IMR-90 (cell line): ENCODE results near the gene CCDC97. TPM values are rescaled to one million over a fixed set of nuclear protein-coding genes. Genes with fewer than 3 reads are reported as not detected.

ENCODE experiments used
- ATAC-seq: fragments of 200-7000 bp; cut with Tn5 transposase; 2 replicates; pipeline ENCODE4 v1.9.1; 2020; ENCODE audit warnings: low read depth, mild to moderate bottlenecking, moderate library complexity
- BruUV-seq: library from RNA; stranded (reverse); fragments of 400-500 nt; replicated peaks from 2 replicates; lab custom pipeline; 2021; lab: Mats Ljungman, UMichigan
- CTCF ChIA-PET: fragments of 300-600 bp; formaldehyde crosslinking; extraction: SDS; loops from one replicate; lab custom pipeline; 2021; ENCODE audit warnings: antibody characterized with exemption; lab: Yijun Ruan, JAX
- POLR2A ChIA-PET: fragments of 300-600 bp; sonication (Branson Sonifier 250); formaldehyde crosslinking; loops from one replicate; lab custom pipeline; 2022; ENCODE audit warnings: antibody characterized with exemption; ENCODE audit not compliant: unreplicated experiment; lab: Charles Lee
- DNase-seq: peaks from one replicate; pipeline ENCODE4 v3.0.0; 2013
- H2AFZ ChIP-seq: replicated peaks from 2 replicates; pipeline ENCODE3; 2013; ENCODE audit warnings: low read length, mild to moderate bottlenecking; ENCODE audit not compliant: poor library complexity
- H2AK5ac ChIP-seq: 2 replicates; pipeline ENCODE4 v1.6.1; 2013; ENCODE audit warnings: low read depth, low read length, inconsistent platforms
- H2AK9ac ChIP-seq: replicated peaks from 2 replicates; pipeline ENCODE3; 2013; ENCODE audit warnings: mild to moderate bottlenecking, low read depth, low read length, moderate library complexity; ENCODE audit not compliant: poor library complexity
- H2BK120ac ChIP-seq: 2 replicates; pipeline ENCODE4 v1.6.1; 2013; ENCODE audit warnings: low read depth, low read length, inconsistent platforms
- H2BK15ac ChIP-seq: 3 replicates; pipeline ENCODE4 v1.6.1; 2013; ENCODE audit warnings: low read depth, low read length, inconsistent platforms
- H2BK20ac ChIP-seq: 2 replicates; pipeline ENCODE4 v1.6.1; 2013; ENCODE audit warnings: low read depth, mild to moderate bottlenecking, inconsistent platforms, low read length, moderate library complexity
- H2BK5ac ChIP-seq: 2 replicates; pipeline ENCODE4 v1.6.1; 2013; ENCODE audit warnings: mild to moderate bottlenecking, low read depth, low read length, inconsistent platforms; ENCODE audit not compliant: poor library complexity, severe bottlenecking
- H3K14ac ChIP-seq: replicated peaks from 2 replicates; pipeline ENCODE4 v1.6.1; 2013; ENCODE audit warnings: low read depth, low read length, inconsistent platforms
- H3K18ac ChIP-seq: 2 replicates; pipeline ENCODE4 v1.6.1; 2013; ENCODE audit warnings: low read depth, low read length, control low read depth
- H3K23ac ChIP-seq: 2 replicates; pipeline ENCODE4 v1.6.1; 2013; ENCODE audit warnings: low read depth, low read length, inconsistent platforms
- H3K27ac ChIP-seq: 2 replicates; pipeline ENCODE4 v1.5.1; 2013; ENCODE audit warnings: mild to moderate bottlenecking, control low read depth, low read length; ENCODE audit not compliant: insufficient read depth
- H3K27me3 ChIP-seq: 2 replicates; pipeline ENCODE4 v1.6.1; 2013; ENCODE audit warnings: low read length; ENCODE audit not compliant: control insufficient read depth, insufficient read depth
- H3K36me3 ChIP-seq: 2 replicates; pipeline ENCODE4 v1.6.1; 2013; ENCODE audit warnings: low read length, mixed read lengths; ENCODE audit not compliant: control insufficient read depth, insufficient read depth
- H3K4ac ChIP-seq: 2 replicates; pipeline ENCODE4 v1.6.1; 2013; ENCODE audit warnings: low read depth, low read length, inconsistent platforms
- H3K4me1 ChIP-seq: 2 replicates; pipeline ENCODE4 v1.6.1; 2013; ENCODE audit warnings: low read length, mixed read lengths; ENCODE audit not compliant: control insufficient read depth, insufficient read depth
- H3K4me2 ChIP-seq: 2 replicates; pipeline ENCODE4 v1.6.1; 2013; ENCODE audit warnings: low read depth, mild to moderate bottlenecking, control low read depth, low read length, moderate library complexity
- H3K4me3 ChIP-seq: 2 replicates; pipeline ENCODE4 v1.5.1; 2013; ENCODE audit warnings: low read depth, mild to moderate bottlenecking, control low read depth, low read length, moderate library complexity; ENCODE audit not compliant: insufficient read depth
- H3K56ac ChIP-seq: 2 replicates; pipeline ENCODE4 v1.6.1; 2013; ENCODE audit warnings: low read length, inconsistent platforms; ENCODE audit not compliant: insufficient read depth; ENCODE audit errors: extremely low read depth
- H3K79me1 ChIP-seq, 2 experiments: 2 replicates each; pipeline ENCODE4 v1.6.1; 2013; ENCODE audit warnings: low read length in 2 of 2, inconsistent platforms in 1 of 2, low read depth in 1 of 2
- H3K9ac ChIP-seq: 2 replicates; pipeline ENCODE4 v1.6.1; 2013; ENCODE audit warnings: low read depth, low read length, control low read depth
- H3K9me1 ChIP-seq: 2 replicates; pipeline ENCODE4 v1.6.1; 2013; ENCODE audit warnings: low read length, inconsistent platforms; ENCODE audit not compliant: insufficient read depth
- H3K9me3 ChIP-seq: 2 replicates; pipeline ENCODE4 v1.6.1; 2013; ENCODE audit warnings: low read length; ENCODE audit not compliant: control insufficient read depth, insufficient read depth
- H4K20me1 ChIP-seq: 2 replicates; pipeline ENCODE4 v1.6.1; 2013; ENCODE audit warnings: low read length, inconsistent platforms; ENCODE audit not compliant: insufficient read depth
- H4K5ac ChIP-seq: 2 replicates; pipeline ENCODE4 v1.6.1; 2013; ENCODE audit warnings: mild to moderate bottlenecking, low read depth, low read length, control low read depth
- H4K8ac ChIP-seq, 2 experiments: 2 replicates each; pipeline ENCODE4 v1.6.1; 2013; ENCODE audit warnings: low read depth in 2 of 2, low read length in 2 of 2, control low read depth in 1 of 2, inconsistent platforms in 1 of 2
- H4K91ac ChIP-seq: 2 replicates; pipeline ENCODE4 v1.6.1; 2013; ENCODE audit warnings: low read depth, low read length, inconsistent platforms; ENCODE audit not compliant: insufficient read depth
- ELK1 ChIP-seq: fragments of 150-350 bp; IDR thresholded peaks from 2 replicates; pipeline ENCODE4 v1.6.1; 2016; ENCODE audit warnings: low read depth, mild to moderate bottlenecking, low read length, moderate library complexity, borderline replicate concordance
- NFE2L2 ChIP-seq: fragments of 150-350 bp; IDR thresholded peaks from 2 replicates; pipeline ENCODE4 v1.6.1; 2016; ENCODE audit warnings: low read depth, mild to moderate bottlenecking, low read length
- RAD21 ChIP-seq: IDR thresholded peaks from 2 replicates; pipeline ENCODE4 v1.6.1; 2012; ENCODE audit warnings: low read length, improper control_type of control experiment
- RFX5 ChIP-seq: IDR thresholded peaks from 2 replicates; pipeline ENCODE4 v1.8.0; 2012; ENCODE audit warnings: low read depth, mild to moderate bottlenecking, low read length, moderate library complexity
- WGBS, 2 experiments: methylation state at CpG; one replicate each; pipeline versions ENCODE4 v1.1.5 to v1.1.7; 2013; ENCODE audit warnings: missing lambda C conversion rate in 2 of 2; ENCODE audit not compliant: insufficient read length in 1 of 2; ENCODE audit errors: extremely low coverage in 2 of 2; 5-methylcytosine and 5-hydroxymethylcytosine counted together
- dilution Hi-C: fragments of 300-500 bp; cut with HindIII; formaldehyde crosslinking; loops from one replicate; pipeline ENCODE4 v1.14.3; 2018; ENCODE audit warnings: low sequenced_read_pairs; ENCODE audit not compliant: unreplicated experiment
- in situ Hi-C: fragments of 300-500 bp; cut with MboI; formaldehyde crosslinking; loops from 3 replicates; pipeline ENCODE4 v1.14.3; 2019; ENCODE audit warnings: low sequenced_read_pairs, inconsistent platforms, mixed read lengths
- intact Hi-C: fragments of 100-400 bp; cut with micrococcal nuclease; formaldehyde crosslinking; loops from 2 replicates; pipeline ENCODE4 v1.10.0; 2022
- polyA plus RNA-seq, 3 experiments: library from polyadenylated mRNA; depleted of rRNA; stranded (reverse); fragments of >200 nt; gene quantifications; 2 replicates each; pipeline ENCODE4 v1.2.3, GENCODE V29; 2012; ENCODE audit warnings: low replicate concordance in 1 of 3
- total RNA-seq: library from RNA; depleted of rRNA; stranded (reverse); fragments of >200 nt; gene quantifications from 2 replicates; pipeline ENCODE4 v1.2.3, GENCODE V29; 2012
- TF ChIP-seq, protein P1 (sequence below): conservative IDR thresholded peaks from 2 replicates; pipeline ENCODE4 v1.5.1; 2012; ENCODE audit warnings: mild to moderate bottlenecking, low read depth, low read length, improper control_type of control experiment

Gene CCDC97
- total and polyA plus RNA-seq, 2 of the 4 experiments (the other 2 are of a cell fraction), result 4.1 to 11.0 TPM

- H3K18ac ChIP-seq, result no peak overlapping the region
- H3K56ac ChIP-seq, result no peak overlapping the region
- H3K36me3 ChIP-seq, result peaks cover 52% of the 10 kb centered on the region
- H2BK120ac ChIP-seq, result no peak overlapping the region
- peaks cover 14% of the 10 kb centered on the region for H3K4me1 ChIP-seq
- peaks cover 17% of the 10 kb centered on the region for H4K20me1 ChIP-seq
- no peaks in the 10 kb centered on the region for H3K27me3 ChIP-seq
- H3K14ac ChIP-seq, result no peak overlapping the region
- no peak overlapping the region for H3K27ac ChIP-seq
- H4K8ac ChIP-seq, result no peak overlapping the region
- no peak overlapping the region for H3K4ac ChIP-seq
- H2AFZ ChIP-seq, result no peak overlapping the region
- in situ Hi-C loops, result no loop called here
- H2BK5ac ChIP-seq, result no peak overlapping the region
- no peak overlapping the region for H3K23ac ChIP-seq
- TF ChIP-seq ELK1 (no peak), NFE2L2 (no peak), RAD21 (no peak), RFX5 (no peak)
- TF ChIP-seq, protein P1, sequence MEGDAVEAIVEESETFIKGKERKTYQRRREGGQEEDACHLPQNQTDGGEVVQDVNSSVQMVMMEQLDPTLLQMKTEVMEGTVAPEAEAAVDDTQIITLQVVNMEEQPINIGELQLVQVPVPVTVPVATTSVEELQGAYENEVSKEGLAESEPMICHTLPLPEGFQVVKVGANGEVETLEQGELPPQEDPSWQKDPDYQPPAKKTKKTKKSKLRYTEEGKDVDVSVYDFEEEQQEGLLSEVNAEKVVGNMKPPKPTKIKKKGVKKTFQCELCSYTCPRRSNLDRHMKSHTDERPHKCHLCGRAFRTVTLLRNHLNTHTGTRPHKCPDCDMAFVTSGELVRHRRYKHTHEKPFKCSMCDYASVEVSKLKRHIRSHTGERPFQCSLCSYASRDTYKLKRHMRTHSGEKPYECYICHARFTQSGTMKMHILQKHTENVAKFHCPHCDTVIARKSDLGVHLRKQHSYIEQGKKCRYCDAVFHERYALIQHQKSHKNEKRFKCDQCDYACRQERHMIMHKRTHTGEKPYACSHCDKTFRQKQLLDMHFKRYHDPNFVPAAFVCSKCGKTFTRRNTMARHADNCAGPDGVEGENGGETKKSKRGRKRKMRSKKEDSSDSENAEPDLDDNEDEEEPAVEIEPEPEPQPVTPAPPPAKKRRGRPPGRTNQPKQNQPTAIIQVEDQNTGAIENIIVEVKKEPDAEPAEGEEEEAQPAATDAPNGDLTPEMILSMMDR, result no peak
- H2AK9ac ChIP-seq, result no peak overlapping the region
- no TSS peak for BruUV-seq
- no peak overlapping the region for H2BK20ac ChIP-seq
- no peak overlapping the region for H4K5ac ChIP-seq
- DNase-seq, result no peak
- no peaks in the 10 kb centered on the region for H3K9me3 ChIP-seq
- intact Hi-C loops, result no loop called here
- H4K91ac ChIP-seq, result no peak overlapping the region
- H2AK5ac ChIP-seq, result no peak overlapping the region
- no peak overlapping the region for H3K9ac ChIP-seq
- H3K79me1 ChIP-seq, result peaks cover 16 to 50% of the 10 kb centered on the region in 2 experiments
- H2BK15ac ChIP-seq, result no peak overlapping the region
- WGBS, 2 experiments, result no CpG with 5 or more reads among the region's 5 CpGs
- ChIA-PET CTCF (no interaction called here), POLR2A (interaction anchor here (0.6 kb wide), 1 partner anchor 24 kb away, joined by 3 read pairs; no protein-coding TSS in a partner anchor)
- no peak overlapping the region for H3K4me3 ChIP-seq
- dilution Hi-C loops, result no loop called here
- H3K9me1 ChIP-seq, result peaks cover 12% of the 10 kb centered on the region; the same call in 1 of the 2 replicates
- no peak overlapping the region for H3K4me2 ChIP-seq
- no peak for ATAC-seq
These were observed 22.5 kb downstream of the CCDC97 start for GRCh38 chr19:41332468-41332867.
